Spleen (tissue), 7 donors: ENCODE measurements around the gene PAX2.

Experiments
- CTCF ChIP-seq, 11 experiments: fragments of 200-600 bp in 7 of 11; fragments of 450-650 bp in 4 of 11; sonication (generic) in 4 of 11; IDR thresholded peaks in 8 of 11; conservative IDR thresholded peaks in 3 of 11; 1 replicate in 7 of 11; 2 replicates in 4 of 11; pipeline versions ENCODE4 v1.4.0 to v1.8.0; 2016 to 2021; ENCODE audit warnings: antibody characterized with exemption in 11 of 11, inconsistent platforms in 4 of 11, mild to moderate bottlenecking in 1 of 11
- POLR2AphosphoS5 ChIP-seq, 3 donors: sonication (generic); formaldehyde crosslinking; IDR thresholded peaks; one replicate each; pipeline ENCODE4 v1.5.1; 2017; ENCODE audit warnings: antibody characterized with exemption in 3 of 3
- donor health status: DM: no; HTN: no; CAD: no; lungs with moderate emphysema.
- donor health status: DM: no; HTN: no; CAD: no.
- donor health status: DM: no; HTN: no; CAD: no.

GRCh38 chr10:100800931-100801330 lies 55.5 kb downstream of the PAX2 start:
- TF ChIP-seq CTCF (IDR thresholded peaks at IDR 0.05 in 8 of 11, conservative IDR thresholded peaks at IDR 0.05 in 3 of 11) (no peak), POLR2AphosphoS5 (IDR thresholded peaks at IDR 0.05) (no peak)
